ENCODE results near the gene MAFG. TPM values are rescaled to one million over a fixed set of nuclear protein-coding genes. Genes with fewer than 3 reads are reported as not detected.

Gene MAFG
- total RNA-seq, 1 experiment from 2014 or later: 29.8 TPM

DNA sequence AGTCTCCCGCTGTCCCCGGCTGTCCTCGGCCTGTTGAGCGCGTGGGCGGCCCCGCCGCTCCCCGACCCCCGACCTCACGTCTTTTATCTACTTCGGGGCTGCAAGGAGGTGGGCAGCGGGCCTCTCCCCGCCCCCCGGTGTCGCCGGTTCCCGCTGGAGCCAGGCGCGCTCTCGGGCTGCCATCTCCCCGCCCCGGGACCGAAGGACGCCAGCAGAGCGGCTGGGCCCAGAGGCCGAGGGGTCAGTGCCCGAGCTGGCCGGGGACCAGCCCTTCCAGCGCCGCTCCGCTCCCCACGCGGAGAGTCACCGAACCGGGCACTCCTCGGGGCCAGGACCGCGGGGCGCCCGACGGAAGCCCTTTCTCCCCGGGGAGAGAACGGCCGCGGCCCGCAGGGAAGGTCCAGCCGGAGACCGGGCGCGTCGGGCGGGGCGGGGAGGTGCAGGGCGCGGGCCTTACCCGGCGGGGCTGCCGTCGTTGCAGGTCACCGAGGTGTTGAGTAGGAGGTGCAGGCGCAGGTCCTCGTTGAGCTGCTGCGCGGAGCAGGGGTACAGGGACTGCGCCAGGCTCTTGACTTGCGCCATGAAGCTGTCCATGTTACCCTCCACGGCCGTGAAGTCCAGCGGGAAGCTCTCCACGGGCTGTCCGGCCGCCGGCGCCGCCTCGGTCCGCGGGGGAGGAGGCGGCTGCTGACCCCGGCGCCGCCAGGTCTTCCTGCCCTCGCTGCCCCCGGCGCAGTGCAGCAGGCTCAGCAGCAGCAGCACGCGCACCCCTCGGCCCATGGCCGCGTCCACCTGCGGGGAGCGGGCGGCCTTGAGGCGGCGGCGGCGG, 32.8 kb upstream of the MAFG start:
- POLR2A ChIA-PET: interaction anchor here (0.5 to 1.0 kb wide), 2 partner anchors 14 to 23 kb away, joined by 3 read pairs; partner anchors contain the start of gene PYCR1
- Mint-ChIP-seq H3K36me3 (no peaks in the 10 kb centered on the region), H3K27ac (no peak overlapping the region), H3K4me3 (peak overlapping the region; percentile 44; the same call in 1 of the 2 replicates), H3K4me1 (0 out of 2 replicates have a peak, but pooled peaks cover 4% of the 10 kb centered on the region), H3K9me3 (no peaks in the 10 kb centered on the region), H3K27me3 (ENCODE audit: low read depth) (peaks cover 75% of the 10 kb centered on the region)
- CTCF ChIA-PET: interaction anchor here (0.6 to 4.6 kb wide), 23 partner anchors 8 to 194 kb away, joined by 3 to 56 read pairs (median 5); partner anchors contain the start of genes CENPX, DCXR, LRRC45 and MAFG
- ATAC-seq: peak; percentile 19
- DNase-seq (ENCODE audit: low spot score): no peak
- TF ChIP-seq, protein P1, sequence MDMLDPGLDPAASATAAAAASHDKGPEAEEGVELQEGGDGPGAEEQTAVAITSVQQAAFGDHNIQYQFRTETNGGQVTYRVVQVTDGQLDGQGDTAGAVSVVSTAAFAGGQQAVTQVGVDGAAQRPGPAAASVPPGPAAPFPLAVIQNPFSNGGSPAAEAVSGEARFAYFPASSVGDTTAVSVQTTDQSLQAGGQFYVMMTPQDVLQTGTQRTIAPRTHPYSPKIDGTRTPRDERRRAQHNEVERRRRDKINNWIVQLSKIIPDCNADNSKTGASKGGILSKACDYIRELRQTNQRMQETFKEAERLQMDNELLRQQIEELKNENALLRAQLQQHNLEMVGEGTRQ (CRISPR knock-in tag; IDR thresholded peaks at IDR 0.05): peak; percentile 22; the same call in 1 of the 2 replicates
- no peak for TF ChIP-seq ZBTB21 (CRISPR knock-in tag; IDR thresholded peaks at IDR 0.05; ENCODE audit: borderline replicate concordance)

DNA sequence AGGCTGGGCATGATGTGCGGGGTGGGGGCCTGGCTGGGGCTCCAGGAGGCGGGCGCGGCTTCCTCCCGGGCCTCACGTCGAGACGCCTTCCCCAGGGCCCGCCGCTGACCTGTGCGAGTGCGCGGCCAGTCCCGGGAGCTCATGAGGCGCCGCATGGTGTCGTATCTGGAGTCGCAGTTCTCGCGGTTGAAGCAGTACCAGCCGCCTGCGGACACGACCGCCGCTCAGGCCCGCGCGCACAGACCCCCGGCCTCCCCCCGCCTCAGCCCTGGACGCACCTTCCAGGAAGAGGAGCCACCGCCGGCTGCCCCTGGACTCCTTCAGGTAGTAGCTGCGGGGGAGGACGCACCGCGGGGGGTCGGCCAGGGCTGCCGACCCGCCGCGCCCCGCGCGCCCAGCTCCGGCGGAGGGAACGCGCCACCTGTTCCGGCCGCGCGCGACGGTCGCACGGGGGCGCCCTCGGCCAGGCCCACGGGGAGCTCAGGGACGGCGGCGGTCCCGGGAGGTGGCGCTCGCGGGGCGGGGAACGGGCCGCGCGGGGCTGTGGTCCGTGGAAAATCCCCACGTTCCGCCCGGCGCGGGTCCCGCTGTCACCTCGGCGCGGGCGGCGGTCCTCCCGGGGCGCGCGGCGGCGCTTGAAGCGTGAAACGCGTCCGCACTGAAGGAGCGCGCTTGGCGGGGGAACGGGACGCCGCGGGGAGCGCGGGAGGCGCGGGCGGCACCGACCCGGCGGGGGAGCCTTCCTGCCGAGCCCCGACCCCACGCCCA, 32.0 kb upstream of the MAFG start:
- ChIA-PET CTCF (interaction anchor here (0.7 to 4.6 kb wide), 24 partner anchors 9 to 195 kb away, joined by 3 to 56 read pairs (median 4); partner anchors contain the start of genes CENPX, DCXR, LRRC45 and MAFG), POLR2A (interaction anchor here (0.6 to 1.0 kb wide), 3 partner anchors 17 to 949 kb away, joined by 3 to 6 read pairs (median 4); no protein-coding TSS in a partner anchor)
- Mint-ChIP-seq H3K9me3 (no peaks in the 10 kb centered on the region), H3K36me3 (no peaks in the 10 kb centered on the region), H3K4me3 (peak overlapping the region; percentile 51), H3K27me3 (ENCODE audit: low read depth) (peaks cover 67% of the 10 kb centered on the region), H3K4me1 (0 out of 2 replicates have a peak, but pooled peaks cover 4% of the 10 kb centered on the region), H3K27ac (no peak overlapping the region)
- ATAC-seq: peak; percentile 29
- TF ChIP-seq SMAD4 (CRISPR knock-in tag; IDR thresholded peaks at IDR 0.05): no peak
- TF ChIP-seq FOXK1 (CRISPR knock-in tag; IDR thresholded peaks at IDR 0.05): no peak
- TF ChIP-seq GTF2I (CRISPR knock-in tag; conservative IDR thresholded peaks at IDR 0.05): no peak
- TF ChIP-seq, protein P2, sequence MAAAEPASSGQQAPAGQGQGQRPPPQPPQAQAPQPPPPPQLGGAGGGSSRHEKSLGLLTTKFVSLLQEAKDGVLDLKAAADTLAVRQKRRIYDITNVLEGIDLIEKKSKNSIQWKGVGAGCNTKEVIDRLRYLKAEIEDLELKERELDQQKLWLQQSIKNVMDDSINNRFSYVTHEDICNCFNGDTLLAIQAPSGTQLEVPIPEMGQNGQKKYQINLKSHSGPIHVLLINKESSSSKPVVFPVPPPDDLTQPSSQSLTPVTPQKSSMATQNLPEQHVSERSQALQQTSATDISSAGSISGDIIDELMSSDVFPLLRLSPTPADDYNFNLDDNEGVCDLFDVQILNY (CRISPR knock-in tag; IDR thresholded peaks at IDR 0.05): 0 out of 2 replicates have a peak, but pooled peaks have one; percentile 34
- TF ChIP-seq ZNF423 (CRISPR knock-in tag; IDR thresholded peaks at IDR 0.05): peak; percentile 4; the same call in 1 of the 2 replicates
- TF ChIP-seq, protein P3, sequence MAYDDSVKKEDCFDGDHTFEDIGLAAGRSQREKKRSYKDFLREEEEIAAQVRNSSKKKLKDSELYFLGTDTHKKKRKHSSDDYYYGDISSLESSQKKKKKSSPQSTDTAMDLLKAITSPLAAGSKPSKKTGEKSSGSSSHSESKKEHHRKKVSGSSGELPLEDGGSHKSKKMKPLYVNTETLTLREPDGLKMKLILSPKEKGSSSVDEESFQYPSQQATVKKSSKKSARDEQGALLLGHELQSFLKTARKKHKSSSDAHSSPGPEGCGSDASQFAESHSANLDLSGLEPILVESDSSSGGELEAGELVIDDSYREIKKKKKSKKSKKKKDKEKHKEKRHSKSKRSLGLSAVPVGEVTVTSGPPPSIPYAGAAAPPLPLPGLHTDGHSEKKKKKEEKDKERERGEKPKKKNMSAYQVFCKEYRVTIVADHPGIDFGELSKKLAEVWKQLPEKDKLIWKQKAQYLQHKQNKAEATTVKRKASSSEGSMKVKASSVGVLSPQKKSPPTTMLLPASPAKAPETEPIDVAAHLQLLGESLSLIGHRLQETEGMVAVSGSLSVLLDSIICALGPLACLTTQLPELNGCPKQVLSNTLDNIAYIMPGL (CRISPR knock-in tag; IDR thresholded peaks at IDR 0.05): 0 out of 2 replicates have a peak, but pooled peaks have one; percentile 27
- TF ChIP-seq, protein P4, sequence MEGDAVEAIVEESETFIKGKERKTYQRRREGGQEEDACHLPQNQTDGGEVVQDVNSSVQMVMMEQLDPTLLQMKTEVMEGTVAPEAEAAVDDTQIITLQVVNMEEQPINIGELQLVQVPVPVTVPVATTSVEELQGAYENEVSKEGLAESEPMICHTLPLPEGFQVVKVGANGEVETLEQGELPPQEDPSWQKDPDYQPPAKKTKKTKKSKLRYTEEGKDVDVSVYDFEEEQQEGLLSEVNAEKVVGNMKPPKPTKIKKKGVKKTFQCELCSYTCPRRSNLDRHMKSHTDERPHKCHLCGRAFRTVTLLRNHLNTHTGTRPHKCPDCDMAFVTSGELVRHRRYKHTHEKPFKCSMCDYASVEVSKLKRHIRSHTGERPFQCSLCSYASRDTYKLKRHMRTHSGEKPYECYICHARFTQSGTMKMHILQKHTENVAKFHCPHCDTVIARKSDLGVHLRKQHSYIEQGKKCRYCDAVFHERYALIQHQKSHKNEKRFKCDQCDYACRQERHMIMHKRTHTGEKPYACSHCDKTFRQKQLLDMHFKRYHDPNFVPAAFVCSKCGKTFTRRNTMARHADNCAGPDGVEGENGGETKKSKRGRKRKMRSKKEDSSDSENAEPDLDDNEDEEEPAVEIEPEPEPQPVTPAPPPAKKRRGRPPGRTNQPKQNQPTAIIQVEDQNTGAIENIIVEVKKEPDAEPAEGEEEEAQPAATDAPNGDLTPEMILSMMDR (IDR thresholded peaks at IDR 0.05): 0 out of 2 replicates have a peak, but pooled peaks have one; percentile 17
- peak; percentile 70 for DNase-seq (ENCODE audit: low spot score)

DNA sequence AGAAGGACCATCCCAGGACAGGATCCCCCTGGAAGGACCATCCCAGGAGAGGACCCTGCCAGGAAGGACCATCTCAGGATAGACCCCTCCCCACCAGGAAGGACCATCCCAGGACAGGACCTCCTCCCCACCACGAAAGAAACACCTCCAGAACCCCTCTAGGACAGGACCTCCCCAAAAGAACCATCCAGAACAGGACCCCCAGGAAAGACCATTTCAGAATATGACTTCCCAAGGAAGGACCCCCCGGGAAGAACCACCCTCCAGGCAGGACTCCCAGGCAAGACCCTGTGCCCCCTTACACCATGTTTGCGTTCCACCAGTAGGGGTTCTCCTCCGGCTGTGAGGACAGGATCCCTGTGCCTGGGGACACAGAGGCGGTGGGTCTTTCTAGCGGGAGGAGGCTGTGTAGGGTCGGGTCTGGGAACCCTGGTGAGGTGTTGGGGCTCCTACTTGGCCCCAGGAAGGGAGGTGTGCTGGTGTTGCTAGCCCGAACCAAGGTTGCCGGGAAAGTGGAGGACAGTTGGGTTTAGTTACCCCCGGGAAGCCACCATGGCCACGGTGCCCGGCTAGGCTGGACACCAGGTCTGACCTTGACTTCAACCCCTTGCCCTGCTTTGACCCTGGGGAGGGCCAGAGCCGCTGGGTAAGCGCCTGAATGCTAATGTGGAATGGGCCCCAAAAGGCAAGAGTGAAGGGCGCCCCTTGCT, 31.3 kb upstream of the MAFG start:
- ChIA-PET CTCF (interaction anchor here (0.7 to 4.6 kb wide), 21 partner anchors 8 to 140 kb away, joined by 3 to 56 read pairs (median 5); partner anchors contain the start of genes CENPX, DCXR, LRRC45 and MAFG), POLR2A (interaction anchor here (0.6 to 1.0 kb wide), 3 partner anchors 18 to 949 kb away, joined by 3 to 6 read pairs (median 4); no protein-coding TSS in a partner anchor)
- no peaks in the 10 kb centered on the region for H3K36me3 Mint-ChIP-seq
- peak overlapping the region; percentile 51 for H3K4me3 Mint-ChIP-seq
- H3K9me3 Mint-ChIP-seq: no peaks in the 10 kb centered on the region
- DNase-seq (ENCODE audit: low spot score): no peak
- H3K27ac Mint-ChIP-seq: no peak overlapping the region
- no peak for ATAC-seq
- peaks cover 60% of the 10 kb centered on the region for H3K27me3 Mint-ChIP-seq (ENCODE audit: low read depth)
- H3K4me1 Mint-ChIP-seq: 0 out of 2 replicates have a peak, but pooled peaks cover 4% of the 10 kb centered on the region
- TF ChIP-seq RORB (CRISPR knock-in tag; IDR thresholded peaks at IDR 0.05) (no peak), SMAD3 (CRISPR knock-in tag; IDR thresholded peaks at IDR 0.05; ENCODE audit: borderline replicate concordance) (no peak), MYBL2 (CRISPR knock-in tag; IDR thresholded peaks at IDR 0.05) (no peak), ESRRA (CRISPR knock-in tag; IDR thresholded peaks at IDR 0.05; ENCODE audit: borderline replicate concordance) (no peak), TCF7 (CRISPR knock-in tag; IDR thresholded peaks at IDR 0.05; ENCODE audit: low read depth) (no peak), EMX1 (CRISPR knock-in tag; IDR thresholded peaks at IDR 0.05) (no peak), ZNF219 (CRISPR knock-in tag; IDR thresholded peaks at IDR 0.05; ENCODE audit: borderline replicate concordance) (no peak)
- TF ChIP-seq, protein P5, sequence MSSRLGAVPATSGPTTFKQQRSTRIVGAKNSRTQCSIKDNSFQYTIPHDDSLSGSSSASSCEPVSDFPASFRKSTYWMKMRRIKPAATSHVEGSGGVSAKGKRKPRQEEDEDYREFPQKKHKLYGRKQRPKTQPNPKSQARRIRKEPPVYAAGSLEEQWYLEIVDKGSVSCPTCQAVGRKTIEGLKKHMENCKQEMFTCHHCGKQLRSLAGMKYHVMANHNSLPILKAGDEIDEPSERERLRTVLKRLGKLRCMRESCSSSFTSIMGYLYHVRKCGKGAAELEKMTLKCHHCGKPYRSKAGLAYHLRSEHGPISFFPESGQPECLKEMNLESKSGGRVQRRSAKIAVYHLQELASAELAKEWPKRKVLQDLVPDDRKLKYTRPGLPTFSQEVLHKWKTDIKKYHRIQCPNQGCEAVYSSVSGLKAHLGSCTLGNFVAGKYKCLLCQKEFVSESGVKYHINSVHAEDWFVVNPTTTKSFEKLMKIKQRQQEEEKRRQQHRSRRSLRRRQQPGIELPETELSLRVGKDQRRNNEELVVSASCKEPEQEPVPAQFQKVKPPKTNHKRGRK (CRISPR knock-in tag; IDR thresholded peaks at IDR 0.05; ENCODE audit: borderline replicate concordance): no peak
- TF ChIP-seq, protein P3 (CRISPR knock-in tag; IDR thresholded peaks at IDR 0.05): no peak

All from WTC11 (cell line).